ENCODE data around the gene ABHD3. TPM values are rescaled to one million over a fixed set of nuclear protein-coding genes. Genes with fewer than 3 reads are reported as not detected.
A peak's percentile ranks its signal among the peaks of the same experiment; 100 is the strongest.
"Not testable (repeated sequence)": the region's sequence is repeated elsewhere in the genome, so short reads cannot be mapped to it uniquely, and the experiment has no call there.

The ABHD3 gene
- total RNA-seq, 1 donor from 2014 or later = 9.6 TPM

DNA sequence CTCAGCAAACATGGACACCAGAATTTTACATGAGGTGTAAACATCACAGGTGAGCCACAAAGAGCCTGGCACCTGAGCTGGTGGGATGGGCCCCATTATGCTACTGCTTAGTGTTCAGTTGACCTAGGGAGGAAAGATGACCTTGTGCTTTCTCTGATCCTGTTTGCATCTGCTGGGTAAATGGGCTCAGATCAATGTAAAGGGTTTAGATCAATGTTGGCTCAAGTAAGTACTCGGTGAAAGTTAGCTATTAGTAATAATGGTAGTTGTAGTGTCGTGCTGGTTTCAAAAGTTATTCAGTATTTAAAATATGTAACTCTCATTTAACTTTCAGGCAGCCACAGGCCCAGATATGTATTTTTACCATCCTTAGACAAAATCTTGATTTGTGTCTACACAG lies 19.8 kb downstream of the ABHD3 start:
- Histone ChIP-seq H3K27me3 (no peaks in the 10 kb centered on the region), H3K9me3 (peaks cover 0 to 7% of the 10 kb centered on the region in 2 donors), H3K27ac (no peak overlapping the region), H3K4me3 (no peak overlapping the region), H3K36me3 (no peaks in the 10 kb centered on the region), H3K4me1 (no peaks in the 10 kb centered on the region)
- DNase-seq (ENCODE audit: low spot score in 2 of 2) = no peak
- intact Hi-C loops (cut with DNase I) = no loop called here
- TF ChIP-seq, protein P1, sequence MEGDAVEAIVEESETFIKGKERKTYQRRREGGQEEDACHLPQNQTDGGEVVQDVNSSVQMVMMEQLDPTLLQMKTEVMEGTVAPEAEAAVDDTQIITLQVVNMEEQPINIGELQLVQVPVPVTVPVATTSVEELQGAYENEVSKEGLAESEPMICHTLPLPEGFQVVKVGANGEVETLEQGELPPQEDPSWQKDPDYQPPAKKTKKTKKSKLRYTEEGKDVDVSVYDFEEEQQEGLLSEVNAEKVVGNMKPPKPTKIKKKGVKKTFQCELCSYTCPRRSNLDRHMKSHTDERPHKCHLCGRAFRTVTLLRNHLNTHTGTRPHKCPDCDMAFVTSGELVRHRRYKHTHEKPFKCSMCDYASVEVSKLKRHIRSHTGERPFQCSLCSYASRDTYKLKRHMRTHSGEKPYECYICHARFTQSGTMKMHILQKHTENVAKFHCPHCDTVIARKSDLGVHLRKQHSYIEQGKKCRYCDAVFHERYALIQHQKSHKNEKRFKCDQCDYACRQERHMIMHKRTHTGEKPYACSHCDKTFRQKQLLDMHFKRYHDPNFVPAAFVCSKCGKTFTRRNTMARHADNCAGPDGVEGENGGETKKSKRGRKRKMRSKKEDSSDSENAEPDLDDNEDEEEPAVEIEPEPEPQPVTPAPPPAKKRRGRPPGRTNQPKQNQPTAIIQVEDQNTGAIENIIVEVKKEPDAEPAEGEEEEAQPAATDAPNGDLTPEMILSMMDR (IDR thresholded peaks at IDR 0.05) = no peak

DNA sequence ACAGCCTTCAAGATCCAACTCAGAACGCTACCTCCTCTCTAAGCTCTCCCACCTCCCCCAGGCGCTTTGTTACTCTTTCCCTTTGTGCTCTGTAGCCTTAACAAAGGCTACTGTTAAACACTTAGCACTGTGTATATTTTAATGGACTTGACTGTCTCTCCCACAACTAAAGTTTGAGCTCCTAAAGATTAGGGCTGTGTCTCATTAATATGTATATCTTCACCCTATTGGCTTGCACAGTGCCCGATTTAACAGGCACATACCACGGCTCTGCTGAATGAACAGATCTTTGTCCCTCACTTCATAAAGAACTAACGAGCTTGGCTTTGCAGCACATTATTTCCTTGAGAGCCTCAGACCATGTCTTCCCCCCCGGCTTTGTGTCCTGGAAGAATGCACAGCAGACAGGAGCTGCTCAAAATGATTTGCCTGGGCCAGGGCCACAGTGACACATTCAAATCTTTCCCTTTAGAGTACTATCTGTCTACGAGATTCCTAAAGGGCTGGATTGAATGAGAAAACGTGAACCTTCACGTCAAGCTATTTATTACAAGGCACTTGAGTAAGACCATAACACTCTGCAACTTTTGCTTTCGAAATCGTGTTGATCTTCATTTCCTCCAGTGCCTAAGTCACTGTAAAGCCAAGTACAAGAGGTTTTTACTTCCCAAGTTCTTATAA lies 22.1 kb downstream of the ABHD3 start:
- H3K27me3 ChIP-seq = no peaks in the 10 kb centered on the region
- H3K4me1 ChIP-seq = no peaks in the 10 kb centered on the region
- DNase-seq (ENCODE audit: low spot score in 2 of 2) = no peak
- H3K36me3 ChIP-seq = no peaks in the 10 kb centered on the region
- H3K4me3 ChIP-seq = peak overlapping the region; percentile 44 to 54
- intact Hi-C loops (cut with DNase I) = no loop called here
- H3K27ac ChIP-seq = peak overlapping the region; percentile 46 to 49
- H3K9me3 ChIP-seq = no peaks in the 10 kb centered on the region
- TF ChIP-seq, protein P1 (IDR thresholded peaks at IDR 0.05) = no peak

DNA sequence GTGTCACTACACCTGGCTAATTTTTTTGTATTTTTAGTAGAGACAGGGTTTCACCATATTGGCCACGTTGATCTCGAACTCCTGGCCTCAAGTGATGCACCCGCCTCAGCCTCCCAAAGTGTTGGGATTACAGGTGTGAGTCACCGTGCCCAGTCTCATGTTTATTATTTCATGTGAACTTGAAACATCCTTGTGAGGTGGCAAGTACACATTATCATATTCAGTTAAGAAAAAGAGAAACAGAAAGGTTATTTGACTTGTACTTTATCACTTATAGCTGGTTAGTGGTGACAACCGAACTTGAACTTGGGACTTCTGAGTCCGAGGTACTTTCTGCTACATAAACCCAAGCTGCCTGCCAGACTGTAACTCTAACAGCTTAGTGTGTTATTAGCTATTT lies 24.4 kb downstream of the ABHD3 start:
- TF ChIP-seq, protein P1 (IDR thresholded peaks at IDR 0.05) = no peak
- Histone ChIP-seq H3K4me3 (no peak overlapping the region), H3K4me1 (no peaks in the 10 kb centered on the region), H3K9me3 (no peaks in the 10 kb centered on the region), H3K36me3 (no peaks in the 10 kb centered on the region), H3K27ac (no peak overlapping the region), H3K27me3 (no peaks in the 10 kb centered on the region)
- DNase-seq (ENCODE audit: low spot score in 2 of 2) = no peak
- intact Hi-C loops (cut with DNase I) = no loop called here

DNA sequence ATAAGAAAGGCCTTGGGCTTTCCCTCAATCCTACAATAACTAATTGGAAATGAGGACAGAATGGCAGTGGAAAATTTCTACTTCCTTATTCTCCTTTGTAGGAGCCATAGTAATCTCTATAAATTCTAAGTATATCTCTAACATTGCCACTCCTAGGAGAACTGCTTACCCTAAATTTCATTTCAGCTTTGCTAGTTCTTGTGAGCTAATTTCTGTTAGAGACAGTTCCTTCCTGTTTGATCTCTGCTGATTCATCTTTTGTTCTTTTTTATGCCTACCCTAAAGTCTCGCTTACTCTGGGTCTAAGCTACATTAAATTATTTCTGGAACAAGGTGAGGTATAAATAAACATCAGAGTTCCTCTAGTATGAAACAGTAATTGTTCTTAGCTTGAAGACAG lies 25.7 kb downstream of the ABHD3 start:
- Histone ChIP-seq H3K27ac (no peak overlapping the region), H3K4me1 (no peaks in the 10 kb centered on the region), H3K27me3 (no peaks in the 10 kb centered on the region), H3K4me3 (no peak overlapping the region), H3K9me3 (no peaks in the 10 kb centered on the region), H3K36me3 (no peaks in the 10 kb centered on the region)
- no peak for DNase-seq (ENCODE audit: low spot score in 2 of 2)
- intact Hi-C loops (cut with DNase I) = no loop called here
- TF ChIP-seq, protein P1 (IDR thresholded peaks at IDR 0.05) = no peak

DNA sequence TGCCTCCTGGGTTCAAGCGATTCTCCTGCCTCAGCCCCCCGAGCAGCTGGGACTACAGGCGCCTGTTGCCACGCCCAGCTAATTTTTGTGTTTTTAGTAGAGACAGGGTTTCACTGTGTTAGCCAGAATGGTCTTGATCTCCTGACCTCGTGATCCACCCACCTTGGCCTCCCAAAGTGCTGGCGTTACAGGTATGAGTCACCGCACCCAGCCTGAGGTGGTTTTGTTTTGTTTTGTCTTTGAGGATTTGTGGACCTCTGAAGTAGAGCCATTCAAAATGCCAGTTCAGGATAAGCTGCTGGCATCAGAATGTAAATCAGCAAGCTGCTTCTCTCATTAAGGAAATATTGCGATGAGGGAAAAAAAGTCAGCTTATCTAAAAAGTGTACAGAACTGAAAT lies 29.2 kb downstream of the ABHD3 start:
- intact Hi-C loops (cut with DNase I); H3K4me3 ChIP-seq; DNase-seq (ENCODE audit: low spot score in 2 of 2); H3K4me1 ChIP-seq; H3K27me3 ChIP-seq; H3K9me3 ChIP-seq; H3K27ac ChIP-seq; H3K36me3 ChIP-seq: not testable (repeated sequence)

DNA sequence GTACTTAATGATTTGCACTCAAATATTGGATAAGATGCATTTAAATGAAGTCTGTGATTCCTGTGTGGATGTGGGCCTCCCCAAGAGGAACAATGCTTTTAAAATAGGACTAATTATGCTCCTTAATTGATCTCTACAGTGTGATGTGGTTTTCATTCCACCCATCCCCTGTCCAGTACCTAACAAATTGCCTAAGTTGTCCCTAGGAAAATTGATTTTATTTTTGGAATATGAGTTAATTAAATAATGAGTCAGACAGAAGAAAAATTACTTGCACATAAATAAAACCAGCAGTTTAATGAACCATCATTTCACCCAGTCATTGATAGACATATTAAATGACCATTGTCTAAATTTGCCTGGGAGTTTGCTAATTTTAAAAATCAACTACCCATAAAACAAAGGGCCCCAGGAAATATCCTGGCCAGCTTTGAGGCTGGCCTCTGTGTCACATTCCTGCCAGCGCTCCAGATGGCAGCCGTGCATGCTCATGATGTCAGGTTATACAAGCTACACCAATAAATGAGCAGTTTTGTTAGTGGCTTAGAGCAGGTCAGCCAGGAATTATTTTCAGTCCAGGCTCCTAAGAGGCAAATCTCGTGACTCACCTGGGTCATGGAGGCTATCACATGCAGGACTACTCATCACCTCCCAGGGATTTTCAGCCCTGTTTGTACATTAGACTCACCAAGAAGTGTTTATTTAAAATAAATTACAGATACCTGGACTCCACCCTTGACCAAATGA lies 31.9 kb downstream of the ABHD3 start:
- intact Hi-C loops (cut with DNase I) = no loop called here
- Histone ChIP-seq H3K4me3 (no peak overlapping the region), H3K36me3 (peaks cover 0 to 5% of the 10 kb centered on the region in 2 donors), H3K9me3 (no peaks in the 10 kb centered on the region), H3K27me3 (no peaks in the 10 kb centered on the region), H3K4me1 (peaks cover 0 to 4% of the 10 kb centered on the region in 2 donors), H3K27ac (peak overlapping the region; percentile 15 to 64)
- TF ChIP-seq, protein P1 (IDR thresholded peaks at IDR 0.05) = no peak
- peak in 1 of 2 donors; percentile 67 for DNase-seq (ENCODE audit: low spot score in 2 of 2)
